GM20000 (cell line): Measurements from ENCODE around the gene PTRH1.

Experiments
- DNase-seq: peaks from one replicate; pipeline ENCODE4 v3.0.0; 2012; ENCODE audit warnings: low spot score
- TF ChIP-seq, protein P1 (sequence below): IDR thresholded peaks from 2 replicates; pipeline ENCODE4 v1.5.1; 2012; ENCODE audit warnings: mild to moderate bottlenecking, control low read depth; ENCODE audit errors: extremely low read depth, missing control alignments

PTRH1 gene

DNA sequence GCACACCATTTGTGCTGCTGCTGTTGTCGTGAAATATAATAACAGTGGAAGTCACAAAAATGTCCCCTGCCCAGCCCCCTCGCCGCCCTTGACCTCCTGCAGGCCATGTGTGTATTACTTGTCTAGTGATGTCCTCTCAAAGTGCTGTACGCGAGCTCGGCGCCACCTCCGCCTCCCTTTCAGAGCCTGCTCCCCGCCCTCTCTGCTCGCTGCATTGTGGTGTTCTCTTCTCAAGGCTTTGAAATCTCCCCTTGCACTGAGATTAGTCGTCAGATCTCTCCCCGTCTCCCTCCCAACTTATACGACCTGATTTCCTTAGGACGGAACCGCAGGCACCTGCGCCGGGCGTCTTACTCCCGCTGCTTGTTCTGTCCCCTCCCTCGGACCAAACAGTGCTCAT, 23.4 kb downstream of the PTRH1 start:
- TF ChIP-seq, protein P1, sequence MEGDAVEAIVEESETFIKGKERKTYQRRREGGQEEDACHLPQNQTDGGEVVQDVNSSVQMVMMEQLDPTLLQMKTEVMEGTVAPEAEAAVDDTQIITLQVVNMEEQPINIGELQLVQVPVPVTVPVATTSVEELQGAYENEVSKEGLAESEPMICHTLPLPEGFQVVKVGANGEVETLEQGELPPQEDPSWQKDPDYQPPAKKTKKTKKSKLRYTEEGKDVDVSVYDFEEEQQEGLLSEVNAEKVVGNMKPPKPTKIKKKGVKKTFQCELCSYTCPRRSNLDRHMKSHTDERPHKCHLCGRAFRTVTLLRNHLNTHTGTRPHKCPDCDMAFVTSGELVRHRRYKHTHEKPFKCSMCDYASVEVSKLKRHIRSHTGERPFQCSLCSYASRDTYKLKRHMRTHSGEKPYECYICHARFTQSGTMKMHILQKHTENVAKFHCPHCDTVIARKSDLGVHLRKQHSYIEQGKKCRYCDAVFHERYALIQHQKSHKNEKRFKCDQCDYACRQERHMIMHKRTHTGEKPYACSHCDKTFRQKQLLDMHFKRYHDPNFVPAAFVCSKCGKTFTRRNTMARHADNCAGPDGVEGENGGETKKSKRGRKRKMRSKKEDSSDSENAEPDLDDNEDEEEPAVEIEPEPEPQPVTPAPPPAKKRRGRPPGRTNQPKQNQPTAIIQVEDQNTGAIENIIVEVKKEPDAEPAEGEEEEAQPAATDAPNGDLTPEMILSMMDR: no peak
- no peak for DNase-seq

DNA sequence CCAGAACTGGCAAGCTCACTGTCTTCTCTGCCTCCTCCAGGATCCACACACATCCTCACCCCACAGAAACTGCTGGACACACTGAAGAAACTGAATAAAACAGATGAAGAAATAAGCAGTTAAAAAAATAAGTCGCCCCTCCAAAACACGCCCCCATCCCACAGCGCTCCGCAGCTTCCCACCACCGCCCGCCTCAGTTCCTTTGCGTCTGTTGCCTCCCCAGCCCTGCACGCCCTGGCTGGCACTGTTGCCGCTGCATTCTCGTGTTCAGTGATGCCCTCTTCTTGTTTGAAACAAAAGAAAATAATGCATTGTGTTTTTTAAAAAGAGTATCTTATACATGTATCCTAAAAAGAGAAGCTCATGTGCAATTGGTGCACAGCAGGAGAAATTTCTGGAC, 24.7 kb downstream of the PTRH1 start:
- no peak for DNase-seq

DNA sequence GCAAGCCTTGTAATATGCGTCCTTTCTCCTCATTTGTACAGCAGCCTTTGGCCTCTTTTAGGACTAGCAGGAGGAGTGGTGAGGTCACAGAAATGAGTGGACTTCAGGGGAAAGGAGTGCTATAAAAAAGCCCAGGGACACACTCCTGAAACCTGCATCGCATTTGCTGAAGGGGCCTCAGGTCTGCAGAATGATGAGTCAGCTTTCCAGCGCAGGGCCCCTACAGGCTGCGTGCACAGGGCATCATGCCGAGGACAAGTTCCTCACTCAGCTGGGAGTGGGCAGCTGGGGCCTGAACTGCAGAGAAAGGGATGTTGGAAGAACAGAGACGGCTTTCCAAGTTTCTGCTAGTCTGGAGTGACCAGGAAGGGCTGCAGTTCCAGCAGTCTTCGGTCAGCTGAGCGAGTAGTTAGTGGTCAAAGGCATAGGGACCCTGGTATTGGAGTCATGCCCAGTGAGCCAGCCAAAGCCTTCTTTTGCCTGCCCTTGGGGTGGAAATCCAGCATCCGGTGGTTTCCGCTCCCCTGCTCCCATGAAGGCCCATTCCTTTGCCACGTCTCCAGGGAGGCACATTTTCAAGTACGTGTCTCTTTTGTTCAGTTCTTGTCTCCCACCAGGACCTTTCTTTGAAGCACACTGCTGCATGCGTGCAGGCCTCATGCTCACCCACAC, 26.0 kb downstream of the PTRH1 start:
- TF ChIP-seq, protein P1: no peak
- no peak for DNase-seq

More for the DNA sequence above, 24.7 kb downstream of the PTRH1 start:
- TF ChIP-seq, protein P1: no peak

DNA sequence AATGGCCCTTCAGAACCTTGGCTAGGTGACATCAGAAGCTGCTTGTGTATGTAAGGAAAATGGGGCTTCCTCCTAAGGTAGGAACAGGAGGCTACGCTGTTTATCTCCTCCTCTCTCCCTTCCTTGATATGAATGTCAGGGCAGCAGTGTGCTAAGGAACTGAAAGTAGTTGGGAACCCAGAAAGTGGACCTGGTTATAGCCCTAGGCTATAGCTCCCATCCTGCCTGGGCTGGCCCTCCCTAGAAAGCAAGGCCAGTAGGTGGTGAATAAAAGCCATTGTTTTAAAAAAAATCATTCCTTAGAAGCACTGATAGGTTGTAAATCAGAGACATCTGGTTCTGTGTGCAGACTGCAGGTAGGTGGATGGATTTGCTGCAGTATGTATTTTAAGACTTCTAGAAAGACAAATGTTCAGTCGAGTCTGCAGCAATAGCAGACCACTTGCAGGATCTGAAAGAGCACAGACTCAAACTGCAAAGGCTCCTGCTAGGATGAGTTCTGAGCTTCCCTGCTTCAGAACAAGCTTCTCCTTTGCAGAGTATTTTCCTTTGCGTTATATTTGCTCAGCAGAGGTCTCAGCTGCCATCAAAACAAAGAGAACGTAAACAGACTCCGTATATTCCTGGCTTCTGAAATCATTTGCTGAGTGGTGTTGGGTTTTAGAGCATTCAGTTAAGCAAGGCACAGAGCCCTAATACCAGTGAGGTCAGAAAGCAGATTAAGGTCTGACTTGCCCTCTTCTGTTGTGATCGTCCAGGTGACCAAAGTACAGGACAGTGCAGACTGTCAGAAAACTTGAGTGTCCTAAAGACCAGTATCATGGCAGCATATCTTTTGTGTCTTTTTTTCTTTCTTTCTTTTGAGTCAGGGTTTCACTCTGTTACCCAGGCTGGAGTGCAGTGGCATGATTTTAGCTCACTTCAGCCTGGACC, 28.7 kb downstream of the PTRH1 start:
- TF ChIP-seq, protein P1: no peak
- no peak for DNase-seq

DNA sequence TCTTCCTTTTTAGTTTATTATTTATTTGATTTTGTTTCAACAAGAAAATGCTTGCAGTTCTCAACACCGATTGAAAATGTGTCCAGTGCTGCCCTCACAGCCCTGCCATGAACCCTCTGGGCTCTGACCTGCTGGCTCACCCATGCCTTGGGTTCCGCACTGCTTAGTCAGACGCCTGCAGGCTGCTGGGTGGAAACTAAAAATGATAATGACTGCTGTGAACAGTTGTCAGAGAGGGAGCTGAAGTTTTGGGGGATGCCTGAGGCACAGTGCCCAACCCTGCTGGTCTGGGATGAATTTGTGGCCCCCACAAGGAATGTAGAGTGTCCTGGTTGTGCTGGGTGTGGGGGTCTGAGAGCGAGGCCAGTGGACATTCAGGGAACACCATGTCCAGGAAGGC, 30.9 kb downstream of the PTRH1 start:
- no peak for DNase-seq
- TF ChIP-seq, protein P1: no peak

DNA sequence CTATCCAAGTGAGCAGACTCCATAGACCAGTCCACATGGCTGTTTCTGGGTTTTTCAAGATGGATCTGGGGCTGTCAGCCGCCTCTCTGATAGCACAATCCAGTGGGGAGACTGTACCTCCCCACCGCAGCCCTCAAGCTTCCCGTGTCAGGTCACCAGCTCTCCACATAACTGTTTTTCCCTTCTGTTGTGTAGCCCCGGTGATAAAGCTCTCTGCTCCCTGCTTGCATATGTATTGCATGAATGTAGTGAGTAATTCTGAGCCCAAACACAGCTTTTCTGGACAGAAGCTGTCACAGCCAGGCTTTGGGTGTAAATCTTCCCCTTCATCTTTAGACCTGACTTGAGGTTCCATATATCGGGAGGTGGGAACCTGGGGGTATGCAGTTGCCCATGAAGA, 31.7 kb downstream of the PTRH1 start:
- DNase-seq: no peak
- TF ChIP-seq, protein P1: no peak
